ENCODE measurements around the gene TTLL12. TPM values are rescaled to one million over a fixed set of nuclear protein-coding genes. Genes with fewer than 3 reads are reported as not detected.

The TTLL12 gene
- polyA plus RNA-seq, 1 donor (not counting 4 experiments of a cell fraction or from before 2014, with no cell fraction given) = 22.1 TPM

DNA sequence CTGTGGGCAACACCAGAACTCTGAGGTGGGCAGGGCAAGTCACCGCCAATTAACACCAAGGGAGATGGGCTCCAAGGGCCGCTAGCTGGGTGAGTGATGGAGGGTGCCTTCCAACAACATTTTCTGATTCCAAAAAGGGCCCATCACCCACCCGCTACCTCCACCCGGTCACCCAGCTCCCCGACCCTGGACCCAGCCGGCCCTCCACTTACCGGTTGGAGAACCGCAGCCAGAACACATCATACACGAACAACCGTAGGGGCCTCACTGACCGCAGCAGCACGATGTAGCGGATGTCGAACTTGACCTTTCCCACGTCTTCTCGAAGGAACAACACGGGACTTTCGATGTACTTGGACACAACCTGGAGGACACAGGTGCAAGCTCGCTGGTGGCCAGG is 14.7 kb downstream of the TTLL12 start:
- no peaks in the 10 kb centered on the region for H3K27me3 ChIP-seq (ENCODE audit: control insufficient read depth, extremely low read depth, insufficient read depth, low read length)
- no peak overlapping the region for H3K9ac ChIP-seq (ENCODE audit: control insufficient read depth, extremely low read depth, insufficient read depth, low read length)
- H3K4me2 ChIP-seq (ENCODE audit: control insufficient read depth, extremely low read depth, insufficient read depth, low read depth, low read length) = no peak overlapping the region
- no peak overlapping the region for H3K27ac ChIP-seq (ENCODE audit: control insufficient read depth, insufficient read depth, low read length)
- dilution Hi-C loops (cut with MboI; ENCODE audit: extremely low pct_ligation_motif_present, low sequenced_read_pairs) = no loop called here
- H3K9me3 ChIP-seq (ENCODE audit: control insufficient read depth, low read depth, low read length) = no peaks in the 10 kb centered on the region
- H3K79me2 ChIP-seq (ENCODE audit: control insufficient read depth, insufficient read depth, low read length) = no peaks in the 10 kb centered on the region
- H3K4me1 ChIP-seq (ENCODE audit: control insufficient read depth, extremely low read depth, insufficient read depth, low read length) = peaks cover 19% of the 10 kb centered on the region
- no peak for DNase-seq (ENCODE audit: low read depth, low spot score)
- H3K9me1 ChIP-seq (ENCODE audit: control insufficient read depth, extremely low read depth, insufficient read depth, low read length) = no peaks in the 10 kb centered on the region
- peaks cover 24 to 44% of the 10 kb centered on the region in 2 experiments for H3K36me3 ChIP-seq (ENCODE audit: control insufficient read depth in 2 of 2, extremely low read depth in 1 of 2, insufficient read depth in 2 of 2, low read length in 2 of 2)
- H3K4me3 ChIP-seq (ENCODE audit: control insufficient read depth in 2 of 3, extremely low read depth in 1 of 3, insufficient read depth in 2 of 3, low read depth in 1 of 3, low read length in 3 of 3) = no peak overlapping the region
- FAIRE-seq = no peak
- TF ChIP-seq, protein P1, sequence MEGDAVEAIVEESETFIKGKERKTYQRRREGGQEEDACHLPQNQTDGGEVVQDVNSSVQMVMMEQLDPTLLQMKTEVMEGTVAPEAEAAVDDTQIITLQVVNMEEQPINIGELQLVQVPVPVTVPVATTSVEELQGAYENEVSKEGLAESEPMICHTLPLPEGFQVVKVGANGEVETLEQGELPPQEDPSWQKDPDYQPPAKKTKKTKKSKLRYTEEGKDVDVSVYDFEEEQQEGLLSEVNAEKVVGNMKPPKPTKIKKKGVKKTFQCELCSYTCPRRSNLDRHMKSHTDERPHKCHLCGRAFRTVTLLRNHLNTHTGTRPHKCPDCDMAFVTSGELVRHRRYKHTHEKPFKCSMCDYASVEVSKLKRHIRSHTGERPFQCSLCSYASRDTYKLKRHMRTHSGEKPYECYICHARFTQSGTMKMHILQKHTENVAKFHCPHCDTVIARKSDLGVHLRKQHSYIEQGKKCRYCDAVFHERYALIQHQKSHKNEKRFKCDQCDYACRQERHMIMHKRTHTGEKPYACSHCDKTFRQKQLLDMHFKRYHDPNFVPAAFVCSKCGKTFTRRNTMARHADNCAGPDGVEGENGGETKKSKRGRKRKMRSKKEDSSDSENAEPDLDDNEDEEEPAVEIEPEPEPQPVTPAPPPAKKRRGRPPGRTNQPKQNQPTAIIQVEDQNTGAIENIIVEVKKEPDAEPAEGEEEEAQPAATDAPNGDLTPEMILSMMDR (optimal IDR thresholded peaks at IDR 0.05 in 1 of 3, IDR thresholded peaks at IDR 0.05 in 1 of 3, conservative IDR thresholded peaks at IDR 0.05 in 1 of 3; ENCODE audit: extremely low read depth in 1 of 3, insufficient read depth in 2 of 3, low read length in 3 of 3) = no peak
- no peak for TF ChIP-seq EZH2 (IDR thresholded peaks at IDR 0.05; ENCODE audit: low read length)
- H4K20me1 ChIP-seq (ENCODE audit: control insufficient read depth, extremely low read depth, insufficient read depth, low read length) = no peaks in the 10 kb centered on the region
- H2AFZ ChIP-seq (ENCODE audit: control insufficient read depth, low read length) = no peak overlapping the region

DNA sequence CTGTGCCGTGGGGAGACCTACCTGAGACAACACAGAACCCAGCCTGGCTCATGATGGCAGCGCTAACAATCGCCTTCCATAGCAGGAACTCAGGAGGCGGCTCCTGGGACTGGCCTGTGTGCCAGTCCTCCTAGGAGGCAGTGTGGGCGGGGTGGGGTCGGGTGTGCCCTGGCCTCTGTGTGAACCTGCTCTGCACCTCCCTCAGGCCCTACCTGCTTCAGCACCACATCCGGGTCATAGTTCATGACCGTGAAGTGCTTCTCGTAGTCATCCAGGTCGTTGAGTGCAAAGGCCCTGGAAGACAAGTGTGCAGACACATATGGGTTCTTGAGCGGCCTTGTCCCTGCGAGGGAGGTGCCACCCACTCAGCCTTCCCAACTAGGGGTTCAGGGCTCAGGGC is 15.3 kb downstream of the TTLL12 start:
- Histone ChIP-seq H3K4me1 (ENCODE audit: control insufficient read depth, extremely low read depth, insufficient read depth, low read length) (peaks cover 19% of the 10 kb centered on the region), H3K27me3 (ENCODE audit: control insufficient read depth, extremely low read depth, insufficient read depth, low read length) (no peaks in the 10 kb centered on the region), H3K9me3 (ENCODE audit: control insufficient read depth, low read depth, low read length) (no peaks in the 10 kb centered on the region), H3K9me1 (ENCODE audit: control insufficient read depth, extremely low read depth, insufficient read depth, low read length) (no peaks in the 10 kb centered on the region), H3K27ac (ENCODE audit: control insufficient read depth, insufficient read depth, low read length) (no peak overlapping the region), H3K79me2 (ENCODE audit: control insufficient read depth, insufficient read depth, low read length) (no peaks in the 10 kb centered on the region), H3K4me2 (ENCODE audit: control insufficient read depth, extremely low read depth, insufficient read depth, low read depth, low read length) (no peak overlapping the region), H2AFZ (ENCODE audit: control insufficient read depth, low read length) (no peak overlapping the region), H3K36me3 (ENCODE audit: control insufficient read depth in 2 of 2, extremely low read depth in 1 of 2, insufficient read depth in 2 of 2, low read length in 2 of 2) (peaks cover 24 to 45% of the 10 kb centered on the region in 2 experiments), H4K20me1 (ENCODE audit: control insufficient read depth, extremely low read depth, insufficient read depth, low read length) (no peaks in the 10 kb centered on the region), H3K9ac (ENCODE audit: control insufficient read depth, extremely low read depth, insufficient read depth, low read length) (no peak overlapping the region), H3K4me3 (ENCODE audit: control insufficient read depth in 2 of 3, extremely low read depth in 1 of 3, insufficient read depth in 2 of 3, low read depth in 1 of 3, low read length in 3 of 3) (no peak overlapping the region)
- TF ChIP-seq EZH2 (IDR thresholded peaks at IDR 0.05; ENCODE audit: low read length) = no peak
- TF ChIP-seq, protein P1 (optimal IDR thresholded peaks at IDR 0.05 in 1 of 3, IDR thresholded peaks at IDR 0.05 in 1 of 3, conservative IDR thresholded peaks at IDR 0.05 in 1 of 3; ENCODE audit: extremely low read depth in 1 of 3, insufficient read depth in 2 of 3, low read length in 3 of 3) = no peak
- dilution Hi-C loops (cut with MboI; ENCODE audit: extremely low pct_ligation_motif_present, low sequenced_read_pairs) = no loop called here
- FAIRE-seq (no peak), DNase-seq (ENCODE audit: low read depth, low spot score) (no peak)

Data from keratinocyte (primary cell).